OCI-LY7 (cell line): Measurements from ENCODE around the gene SPATA17.

ENCODE experiments used
- CTCF ChIP-seq: fragments of 200-600 bp; sonication (generic); conservative IDR thresholded peaks from 2 replicates; pipeline ENCODE4 v1.5.1; 2014; ENCODE audit warnings: mild to moderate bottlenecking, antibody characterized with exemption, low read length, moderate library complexity, mixed read lengths
- EZH2phosphoT487 ChIP-seq: fragments of 200-600 bp; sonication (generic); IDR thresholded peaks from 2 replicates; pipeline ENCODE4 v1.6.1; 2018; ENCODE audit warnings: low read depth, borderline replicate concordance, mild to moderate bottlenecking, mixed run types, antibody characterized with exemption, low read length, moderate library complexity, mixed read lengths

- TF ChIP-seq CTCF (no peak), EZH2phosphoT487 (no peak)
Observed at GRCh38 chr1:217717959-217718358, 86.8 kb downstream of the SPATA17 start.
